Loucy (cell line): Measurements from ENCODE around the gene FLOT2.

ENCODE experiments used
- H2AFZ ChIP-seq: fragments of 200-600 bp; sonication (generic); 2 replicates; pipeline ENCODE4 v1.6.0; 2016; ENCODE audit warnings: antibody characterized with exemption, mild to moderate bottlenecking, low read length, moderate library complexity
- H3F3A ChIP-seq: fragments of 200-600 bp; 2 replicates; pipeline ENCODE4 v1.6.0; 2016; ENCODE audit warnings: antibody characterized with exemption, low read depth, mild to moderate bottlenecking
- H3K27me3 ChIP-seq: fragments of 200-600 bp; sonication (generic); 2 replicates; pipeline ENCODE4 v1.6.1; 2014; ENCODE audit warnings: low read length, mild to moderate bottlenecking; ENCODE audit not compliant: insufficient read depth, poor library complexity, severe bottlenecking
- H3K36me3 ChIP-seq: fragments of 200-600 bp; sonication (generic); 2 replicates; pipeline ENCODE4 v1.6.1; 2016; ENCODE audit warnings: low read length; ENCODE audit not compliant: insufficient read depth
- H3K4me1 ChIP-seq: fragments of 200-600 bp; sonication (generic); 2 replicates; pipeline ENCODE4 v1.5.1; 2014; ENCODE audit warnings: low read length, mild to moderate bottlenecking; ENCODE audit not compliant: insufficient read depth, poor library complexity, severe bottlenecking
- H3K4me2 ChIP-seq: fragments of 200-600 bp; sonication (generic); 2 replicates; pipeline ENCODE4 v1.6.0; 2014; ENCODE audit warnings: antibody characterized with exemption, low read length, low read depth, mild to moderate bottlenecking; ENCODE audit not compliant: poor library complexity, severe bottlenecking
- H3K4me3 ChIP-seq: fragments of 200-600 bp; sonication (generic); 2 replicates; pipeline ENCODE4 v1.5.1; 2014; ENCODE audit warnings: low read length, mild to moderate bottlenecking, mixed read lengths; ENCODE audit not compliant: poor library complexity, severe bottlenecking
- H3K79me2 ChIP-seq: fragments of 200-600 bp; sonication (generic); 2 replicates; pipeline ENCODE4 v1.6.1; 2014; ENCODE audit warnings: low read length; ENCODE audit not compliant: insufficient read depth
- H3K9ac ChIP-seq: fragments of 200-600 bp; sonication (generic); 2 replicates; pipeline ENCODE4 v1.6.0; 2014; ENCODE audit warnings: mild to moderate bottlenecking, low read depth, low read length, moderate library complexity; ENCODE audit not compliant: poor library complexity, severe bottlenecking
- H3K9me2 ChIP-seq: fragments of 200-600 bp; sonication (generic); replicated peaks from 2 replicates; pipeline ENCODE4 v1.6.1; 2016; ENCODE audit warnings: low read depth, low read length, mixed read lengths
- H3K9me3 ChIP-seq: fragments of 200-600 bp; sonication (generic); 2 replicates; pipeline ENCODE4 v1.6.1; 2014; ENCODE audit warnings: mild to moderate bottlenecking, antibody characterized with exemption, low read length, low read depth; ENCODE audit not compliant: insufficient read depth
- H4K20me1 ChIP-seq: fragments of 200-600 bp; sonication (generic); 2 replicates; pipeline ENCODE4 v1.6.0; 2014; ENCODE audit warnings: antibody characterized with exemption, low read length, mild to moderate bottlenecking; ENCODE audit not compliant: insufficient read depth, poor library complexity, severe bottlenecking
- CTCF ChIP-seq: fragments of 200-600 bp; sonication (generic); conservative IDR thresholded peaks from 2 replicates; pipeline ENCODE4 v1.5.1; 2014; ENCODE audit warnings: mild to moderate bottlenecking, antibody characterized with exemption, low read length
- EZH2phosphoT487 ChIP-seq: fragments of 200-600 bp; IDR thresholded peaks from 2 replicates; pipeline ENCODE4 v1.6.1; 2018; ENCODE audit warnings: antibody characterized with exemption, mild to moderate bottlenecking, moderate library complexity, borderline replicate concordance

FLOT2 gene

GRCh38 chr17:28880572-28880945, 17.0 kb downstream of the FLOT2 start:
- H3K4me2 ChIP-seq = no peak overlapping the region
- no peaks in the 10 kb centered on the region for H3K9me3 ChIP-seq
- H3K79me2 ChIP-seq = no peaks in the 10 kb centered on the region
- no peak overlapping the region for H3K9ac ChIP-seq
- H4K20me1 ChIP-seq = no peaks in the 10 kb centered on the region
- H3K4me3 ChIP-seq = no peak overlapping the region
- H3F3A ChIP-seq = no peaks in the 10 kb centered on the region
- no peaks in the 10 kb centered on the region for H3K27me3 ChIP-seq
- TF ChIP-seq EZH2phosphoT487 (no peak), CTCF (no peak)
- H2AFZ ChIP-seq = no peak overlapping the region
- no peaks in the 10 kb centered on the region for H3K9me2 ChIP-seq
- no peaks in the 10 kb centered on the region for H3K4me1 ChIP-seq
- peaks cover 26% of the 10 kb centered on the region; the same call in 1 of the 2 replicates for H3K36me3 ChIP-seq

GRCh38 chr17:28879886-28880571, 17.5 kb downstream of the FLOT2 start:
- no peaks in the 10 kb centered on the region for H3F3A ChIP-seq
- no peak for TF ChIP-seq EZH2phosphoT487
- TF ChIP-seq CTCF = no peak
- H3K9me2 ChIP-seq = no peaks in the 10 kb centered on the region
- no peaks in the 10 kb centered on the region for H4K20me1 ChIP-seq
- no peaks in the 10 kb centered on the region for H3K27me3 ChIP-seq
- no peak overlapping the region for H3K4me2 ChIP-seq
- no peaks in the 10 kb centered on the region for H3K79me2 ChIP-seq
- no peaks in the 10 kb centered on the region for H3K9me3 ChIP-seq
- H3K36me3 ChIP-seq = peaks cover 26% of the 10 kb centered on the region; the same call in 1 of the 2 replicates
- H3K4me3 ChIP-seq = no peak overlapping the region
- H3K9ac ChIP-seq = no peak overlapping the region
- H2AFZ ChIP-seq = no peak overlapping the region
- no peaks in the 10 kb centered on the region for H3K4me1 ChIP-seq

- TF ChIP-seq CTCF (peak; percentile 43), EZH2phosphoT487 (no peak)
- Histone ChIP-seq H2AFZ (no peak overlapping the region), H3K36me3 (peaks cover 26% of the 10 kb centered on the region; the same call in 1 of the 2 replicates), H3K9ac (no peak overlapping the region), H3F3A (no peaks in the 10 kb centered on the region), H3K4me2 (no peak overlapping the region), H3K9me3 (no peaks in the 10 kb centered on the region), H3K4me3 (no peak overlapping the region), H3K4me1 (no peaks in the 10 kb centered on the region), H4K20me1 (no peaks in the 10 kb centered on the region), H3K27me3 (no peaks in the 10 kb centered on the region), H3K9me2 (no peaks in the 10 kb centered on the region), H3K79me2 (no peaks in the 10 kb centered on the region)
Measured at GRCh38 chr17:28878981-28879380, 18.6 kb downstream of the FLOT2 start.
